Sigmoid colon (tissue), 7 donors: ENCODE measurements around the gene HEATR3. TPM values are rescaled to one million over a fixed set of nuclear protein-coding genes. Genes with fewer than 3 reads are reported as not detected.

ENCODE experiments used
- DNase-seq: peaks from one replicate; pipeline ENCODE4 v3.0.0-alpha.2; 2019
- H3K27ac ChIP-seq, 4 donors: fragments of 200-600 bp; sonication (generic); one replicate each; pipeline ENCODE4 v1.5.1; 2016 to 2019; ENCODE audit warnings: mild to moderate bottlenecking in 1 of 4
- H3K27me3 ChIP-seq, 3 donors: fragments of 200-600 bp; sonication (generic); one replicate each; pipeline ENCODE4 v1.5.1; 2019; ENCODE audit warnings: mild to moderate bottlenecking in 1 of 3
- H3K36me3 ChIP-seq, 4 donors: fragments of 200-600 bp; sonication (generic); one replicate each; pipeline ENCODE4 v1.5.1; 2016 to 2019
- H3K4me1 ChIP-seq, 4 donors: fragments of 200-600 bp; sonication (generic); one replicate each; pipeline ENCODE4 v1.5.1; 2017 to 2019
- H3K4me3 ChIP-seq, 4 donors: fragments of 200-600 bp; sonication (generic); one replicate each; pipeline ENCODE4 v1.5.1; 2017 to 2019; ENCODE audit warnings: mild to moderate bottlenecking in 2 of 4, moderate library complexity in 1 of 4
- H3K9me3 ChIP-seq, 4 donors: fragments of 200-600 bp in 3 of 4; sonication (generic) in 3 of 4; one replicate each; pipeline versions ENCODE4 v1.5.1 to v1.6.1; 2013 to 2019
- EP300 ChIP-seq, 4 donors: sonication (generic); formaldehyde crosslinking; IDR thresholded peaks; one replicate each; pipeline ENCODE4 v1.6.1; 2017; ENCODE audit warnings: antibody characterized with exemption in 4 of 4
- POLR2A ChIP-seq, 2 donors: fragments of 450-650 bp; IDR thresholded peaks; one replicate each; pipeline ENCODE4 v1.6.1; 2016; ENCODE audit warnings: antibody characterized with exemption in 2 of 2, mild to moderate bottlenecking in 2 of 2, moderate library complexity in 2 of 2
- POLR2AphosphoS5 ChIP-seq, 4 donors: sonication (generic); formaldehyde crosslinking; IDR thresholded peaks; one replicate each; pipeline ENCODE4 v1.6.1; 2017; ENCODE audit warnings: antibody characterized with exemption in 4 of 4
- WGBS, 2 donors: extraction: QIAGEN DNeasy Blood & Tissue Kit; methylation state at CpG; one replicate each; pipeline ENCODE4 v1.1.7; 2013; 5-methylcytosine and 5-hydroxymethylcytosine counted together
- intact Hi-C: fragments of 100-400 bp; cut with DNase I; formaldehyde crosslinking; loops from one replicate; pipeline ENCODE4 v1.15.1; 2023
- polyA plus RNA-seq, 3 donors: library from polyadenylated mRNA; stranded (reverse); fragments of 200-250 nt; gene quantifications; one replicate each; pipeline ENCODE4 v1.2.3, GENCODE V29; 2013
- total RNA-seq, 4 donors: library from RNA; depleted of rRNA; stranded (reverse); fragments of >200 nt; gene quantifications; one replicate each; pipeline ENCODE4 v1.1.0, GENCODE V29; 2016
- TF ChIP-seq, protein P1 (sequence below), 4 experiments: fragments of 450-650 bp in 3 of 4; fragments of 200-600 bp in 1 of 4; IDR thresholded peaks; one replicate each; pipeline ENCODE4 v1.5.1; 2016 to 2019; ENCODE audit warnings: antibody characterized with exemption in 4 of 4, mild to moderate bottlenecking in 3 of 4, moderate library complexity in 2 of 4
- donor health status: healthy with polysubstance abuse.
- donor health status: Bipolar disorder and iron deficiency.
- donor health status: healthy.

Gene HEATR3
- total and polyA plus RNA-seq, 7 donors = 5.4 to 20.5 (median 14.0) TPM

DNA sequence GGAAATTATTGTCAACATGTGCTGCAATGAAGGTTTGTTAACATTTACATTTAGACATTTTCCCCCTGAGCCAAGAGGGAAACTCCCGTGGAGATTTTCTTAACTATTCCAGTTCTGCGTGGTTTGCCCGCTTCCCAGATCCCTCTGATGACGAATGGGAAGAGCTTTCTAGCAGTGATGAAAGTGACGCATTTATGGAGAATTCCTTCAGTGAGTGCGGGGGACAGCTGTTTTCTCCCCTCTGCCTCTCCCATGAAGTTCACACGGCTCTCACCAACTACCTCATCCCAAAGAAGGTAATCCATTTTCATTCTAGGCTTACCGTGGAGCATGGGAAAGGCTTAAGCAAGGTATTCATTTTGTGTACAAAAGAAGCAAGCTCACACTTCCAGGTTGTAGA, 18.2 kb downstream of the HEATR3 start:
- Histone ChIP-seq H3K9me3 (no peaks in the 10 kb centered on the region), H3K4me3 (no peak overlapping the region), H3K36me3 (peaks cover 2 to 78% (median 39%) of the 10 kb centered on the region in 4 donors), H3K27me3 (no peaks in the 10 kb centered on the region), H3K4me1 (no peaks in the 10 kb centered on the region), H3K27ac (no peak overlapping the region)
- intact Hi-C loops = no loop called here
- WGBS, 2 donors = 85 to 91% methylated on average over 8 of the region's 8 CpGs
- no peak for DNase-seq
- no peak for TF ChIP-seq EP300 (IDR thresholded peaks at IDR 0.05)
- TF ChIP-seq, protein P1, sequence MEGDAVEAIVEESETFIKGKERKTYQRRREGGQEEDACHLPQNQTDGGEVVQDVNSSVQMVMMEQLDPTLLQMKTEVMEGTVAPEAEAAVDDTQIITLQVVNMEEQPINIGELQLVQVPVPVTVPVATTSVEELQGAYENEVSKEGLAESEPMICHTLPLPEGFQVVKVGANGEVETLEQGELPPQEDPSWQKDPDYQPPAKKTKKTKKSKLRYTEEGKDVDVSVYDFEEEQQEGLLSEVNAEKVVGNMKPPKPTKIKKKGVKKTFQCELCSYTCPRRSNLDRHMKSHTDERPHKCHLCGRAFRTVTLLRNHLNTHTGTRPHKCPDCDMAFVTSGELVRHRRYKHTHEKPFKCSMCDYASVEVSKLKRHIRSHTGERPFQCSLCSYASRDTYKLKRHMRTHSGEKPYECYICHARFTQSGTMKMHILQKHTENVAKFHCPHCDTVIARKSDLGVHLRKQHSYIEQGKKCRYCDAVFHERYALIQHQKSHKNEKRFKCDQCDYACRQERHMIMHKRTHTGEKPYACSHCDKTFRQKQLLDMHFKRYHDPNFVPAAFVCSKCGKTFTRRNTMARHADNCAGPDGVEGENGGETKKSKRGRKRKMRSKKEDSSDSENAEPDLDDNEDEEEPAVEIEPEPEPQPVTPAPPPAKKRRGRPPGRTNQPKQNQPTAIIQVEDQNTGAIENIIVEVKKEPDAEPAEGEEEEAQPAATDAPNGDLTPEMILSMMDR (IDR thresholded peaks at IDR 0.05) = no peak
- no peak for TF ChIP-seq POLR2AphosphoS5 (IDR thresholded peaks at IDR 0.05)
- TF ChIP-seq POLR2A (IDR thresholded peaks at IDR 0.05) = no peak

DNA sequence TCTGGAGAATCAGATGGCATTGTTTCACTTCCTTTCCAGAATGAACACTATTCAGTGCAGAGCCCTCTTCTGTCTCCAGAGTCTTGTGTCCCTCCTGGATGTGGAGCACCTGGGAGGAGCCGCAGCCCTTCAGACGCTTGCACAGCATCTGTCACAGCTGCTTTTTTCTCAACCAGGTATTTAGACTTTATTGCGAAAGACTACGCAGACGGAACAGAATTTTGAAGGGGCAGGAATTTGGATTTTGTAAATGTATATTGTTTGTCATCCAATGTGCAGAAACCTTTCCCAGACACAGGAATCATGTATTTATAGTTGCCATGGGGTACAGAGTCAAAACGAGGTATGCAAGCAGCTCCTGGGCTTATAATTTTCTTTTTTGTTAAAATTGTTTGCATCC, 20.4 kb downstream of the HEATR3 start:
- no peaks in the 10 kb centered on the region for H3K27me3 ChIP-seq
- TF ChIP-seq, protein P1 (IDR thresholded peaks at IDR 0.05) = no peak
- TF ChIP-seq EP300 (IDR thresholded peaks at IDR 0.05) = no peak
- no peak for TF ChIP-seq POLR2AphosphoS5 (IDR thresholded peaks at IDR 0.05)
- no peak for TF ChIP-seq POLR2A (IDR thresholded peaks at IDR 0.05)
- no peak for DNase-seq
- no peak overlapping the region for H3K27ac ChIP-seq
- no peaks in the 10 kb centered on the region for H3K9me3 ChIP-seq
- H3K4me1 ChIP-seq = no peaks in the 10 kb centered on the region
- no peak overlapping the region for H3K4me3 ChIP-seq
- WGBS, 2 donors = 93 to 97% methylated on average over 6 of the region's 6 CpGs
- H3K36me3 ChIP-seq = peaks cover 0 to 70% (median 29%) of the 10 kb centered on the region in 4 donors
- intact Hi-C loops = no loop called here

DNA sequence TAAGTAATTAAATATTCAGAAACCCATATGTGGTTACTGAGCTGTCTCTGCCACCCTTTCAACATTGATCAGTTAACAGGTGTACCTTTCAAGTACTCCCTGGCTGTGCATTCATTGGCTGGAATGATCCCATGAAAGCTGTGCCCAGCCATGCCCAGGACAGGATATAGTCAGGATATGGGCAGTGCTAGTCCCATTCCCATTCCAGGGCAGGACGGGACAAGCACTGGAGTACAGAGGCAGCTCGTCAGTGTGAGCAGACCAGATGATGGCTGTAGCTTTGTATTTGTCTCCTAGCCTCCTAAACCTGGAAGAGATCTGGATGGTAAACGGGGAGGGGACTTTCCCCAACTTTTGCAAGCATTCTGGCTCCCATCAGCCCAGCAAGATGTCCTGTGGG, 22.5 kb downstream of the HEATR3 start:
- no peak for TF ChIP-seq POLR2AphosphoS5 (IDR thresholded peaks at IDR 0.05)
- TF ChIP-seq POLR2A (IDR thresholded peaks at IDR 0.05) = no peak
- TF ChIP-seq, protein P1 (IDR thresholded peaks at IDR 0.05) = no peak
- no peak for TF ChIP-seq EP300 (IDR thresholded peaks at IDR 0.05)
- no peaks in the 10 kb centered on the region for H3K9me3 ChIP-seq
- H3K4me1 ChIP-seq = no peaks in the 10 kb centered on the region
- H3K27me3 ChIP-seq = no peaks in the 10 kb centered on the region
- H3K36me3 ChIP-seq = peaks cover 0 to 64% (median 28%) of the 10 kb centered on the region in 4 donors
- intact Hi-C loops = no loop called here
- no peak overlapping the region for H3K4me3 ChIP-seq
- 92 to 93% methylated on average over 3 of the region's 3 CpGs for WGBS, 2 donors
- no peak for DNase-seq
- H3K27ac ChIP-seq = no peak overlapping the region

DNA sequence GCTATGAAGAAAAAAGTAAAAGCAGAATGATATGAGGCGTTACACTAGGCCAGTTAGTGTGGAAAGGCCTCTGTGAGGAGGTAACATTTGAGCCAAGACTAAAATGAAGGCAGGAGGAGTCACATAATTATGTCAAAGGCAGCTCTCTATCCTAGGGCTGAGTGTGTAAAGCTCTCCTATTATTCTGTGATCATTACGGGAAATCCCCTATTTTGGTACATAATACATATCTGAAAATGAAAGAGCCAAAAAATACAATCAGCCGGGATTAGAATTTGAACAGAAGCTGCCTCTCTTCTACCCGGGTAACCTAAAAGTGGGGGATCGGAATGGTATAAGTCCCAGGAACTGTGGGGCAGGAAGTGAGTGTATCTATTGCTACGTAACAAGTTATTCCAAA, 27.1 kb downstream of the HEATR3 start:
- 95% methylated on average over 6 of the region's 6 CpGs for WGBS, 2 donors
- no peak for DNase-seq
- no peaks in the 10 kb centered on the region for H3K4me1 ChIP-seq
- peaks cover 0 to 52% (median 4%) of the 10 kb centered on the region in 4 donors for H3K36me3 ChIP-seq
- H3K4me3 ChIP-seq = no peak overlapping the region
- no peaks in the 10 kb centered on the region for H3K9me3 ChIP-seq
- H3K27me3 ChIP-seq = no peaks in the 10 kb centered on the region
- H3K27ac ChIP-seq = peak overlapping the region in 1 of 4 donors; percentile 56
- TF ChIP-seq POLR2A (IDR thresholded peaks at IDR 0.05) = no peak
- no peak for TF ChIP-seq EP300 (IDR thresholded peaks at IDR 0.05)
- TF ChIP-seq POLR2AphosphoS5 (IDR thresholded peaks at IDR 0.05) = no peak
- TF ChIP-seq, protein P1 (IDR thresholded peaks at IDR 0.05) = no peak
- intact Hi-C loops = no loop called here
